ENCODE results near the gene NAALADL2.

- TF ChIP-seq, protein P1, sequence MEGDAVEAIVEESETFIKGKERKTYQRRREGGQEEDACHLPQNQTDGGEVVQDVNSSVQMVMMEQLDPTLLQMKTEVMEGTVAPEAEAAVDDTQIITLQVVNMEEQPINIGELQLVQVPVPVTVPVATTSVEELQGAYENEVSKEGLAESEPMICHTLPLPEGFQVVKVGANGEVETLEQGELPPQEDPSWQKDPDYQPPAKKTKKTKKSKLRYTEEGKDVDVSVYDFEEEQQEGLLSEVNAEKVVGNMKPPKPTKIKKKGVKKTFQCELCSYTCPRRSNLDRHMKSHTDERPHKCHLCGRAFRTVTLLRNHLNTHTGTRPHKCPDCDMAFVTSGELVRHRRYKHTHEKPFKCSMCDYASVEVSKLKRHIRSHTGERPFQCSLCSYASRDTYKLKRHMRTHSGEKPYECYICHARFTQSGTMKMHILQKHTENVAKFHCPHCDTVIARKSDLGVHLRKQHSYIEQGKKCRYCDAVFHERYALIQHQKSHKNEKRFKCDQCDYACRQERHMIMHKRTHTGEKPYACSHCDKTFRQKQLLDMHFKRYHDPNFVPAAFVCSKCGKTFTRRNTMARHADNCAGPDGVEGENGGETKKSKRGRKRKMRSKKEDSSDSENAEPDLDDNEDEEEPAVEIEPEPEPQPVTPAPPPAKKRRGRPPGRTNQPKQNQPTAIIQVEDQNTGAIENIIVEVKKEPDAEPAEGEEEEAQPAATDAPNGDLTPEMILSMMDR (IDR thresholded peaks at IDR 0.05; ENCODE audit: insufficient read depth, low read length, poor library complexity, severe bottlenecking): no peak
- TF ChIP-seq EZH2phosphoT487 (conservative IDR thresholded peaks at IDR 0.05; ENCODE audit: low read length): no peak
These were observed 887.2 kb downstream of the NAALADL2 start for GRCh38 chr3:175746308-175746707.
